Activated CD4-positive, alpha-beta T cell treated with anti-CD3 and anti-CD28 coated beads, Interleukin-10, Interleukin-2, amounts not matched to agents 100 ng/mL and 50 ng/mL, durations not matched to agents 16 hours and 8 hours (primary cell): ENCODE data around the gene PMPCA.

Source experiments
- DNase-seq: peaks from one replicate; pipeline ENCODE4 v3.0.0-alpha.2; 2020

PMPCA gene, protein sequence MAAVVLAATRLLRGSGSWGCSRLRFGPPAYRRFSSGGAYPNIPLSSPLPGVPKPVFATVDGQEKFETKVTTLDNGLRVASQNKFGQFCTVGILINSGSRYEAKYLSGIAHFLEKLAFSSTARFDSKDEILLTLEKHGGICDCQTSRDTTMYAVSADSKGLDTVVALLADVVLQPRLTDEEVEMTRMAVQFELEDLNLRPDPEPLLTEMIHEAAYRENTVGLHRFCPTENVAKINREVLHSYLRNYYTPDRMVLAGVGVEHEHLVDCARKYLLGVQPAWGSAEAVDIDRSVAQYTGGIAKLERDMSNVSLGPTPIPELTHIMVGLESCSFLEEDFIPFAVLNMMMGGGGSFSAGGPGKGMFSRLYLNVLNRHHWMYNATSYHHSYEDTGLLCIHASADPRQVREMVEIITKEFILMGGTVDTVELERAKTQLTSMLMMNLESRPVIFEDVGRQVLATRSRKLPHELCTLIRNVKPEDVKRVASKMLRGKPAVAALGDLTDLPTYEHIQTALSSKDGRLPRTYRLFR

DNA sequence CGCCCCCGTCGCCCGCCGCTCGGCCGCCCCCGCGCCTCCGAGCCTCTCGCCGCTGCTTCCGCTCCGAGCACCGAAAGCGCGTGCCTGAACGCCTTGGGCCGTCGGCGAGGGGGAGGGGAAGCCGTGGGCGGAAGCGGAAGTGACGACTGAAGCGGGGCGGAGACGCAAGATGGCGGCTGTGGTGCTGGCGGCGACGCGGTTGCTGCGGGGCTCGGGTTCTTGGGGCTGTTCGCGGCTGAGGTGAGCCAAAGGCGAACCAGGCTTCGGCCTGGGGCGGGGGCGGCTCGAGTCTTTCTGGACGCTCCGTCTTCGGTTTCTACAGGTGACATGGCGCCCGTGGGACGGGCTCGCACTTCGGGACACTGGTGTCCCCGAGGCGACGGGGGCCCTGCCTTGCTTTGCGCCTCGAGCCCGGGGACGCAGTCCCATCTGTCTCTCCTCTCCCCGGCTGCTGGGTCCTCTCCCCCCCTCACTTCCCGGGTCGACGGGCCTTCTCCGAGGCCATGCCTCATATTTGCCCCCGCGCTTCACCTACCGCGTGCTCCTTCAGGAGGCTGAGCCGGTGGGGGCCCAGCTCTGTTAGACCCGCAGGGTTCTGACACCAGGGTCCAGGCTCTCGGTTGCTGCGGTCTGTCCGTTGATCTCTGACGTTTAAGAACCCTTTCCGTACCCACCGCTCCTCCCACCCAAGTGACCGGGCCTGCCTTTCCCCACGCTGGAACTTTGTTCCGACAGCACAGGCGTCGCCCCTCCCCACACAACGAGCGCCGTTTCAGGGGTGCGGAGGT lies at the start of gene PMPCA, which contains the start of gene ENTR1:
TSS of gene PMPCA (plus strand) at position 159 of the 788 bp plus-strand sequence. CDS start at position 170, 11 bp downstream.
TSS of gene ENTR1 (minus strand) at position 115 of the 788 bp plus-strand sequence. CDS start 217 bp downstream, outside the sequence.
- DNase-seq = peak; percentile 95

- DNase-seq = no peak
Measured at GRCh38 chr9:136361047-136361753, 49.3 kb upstream of the PMPCA start.

DNA sequence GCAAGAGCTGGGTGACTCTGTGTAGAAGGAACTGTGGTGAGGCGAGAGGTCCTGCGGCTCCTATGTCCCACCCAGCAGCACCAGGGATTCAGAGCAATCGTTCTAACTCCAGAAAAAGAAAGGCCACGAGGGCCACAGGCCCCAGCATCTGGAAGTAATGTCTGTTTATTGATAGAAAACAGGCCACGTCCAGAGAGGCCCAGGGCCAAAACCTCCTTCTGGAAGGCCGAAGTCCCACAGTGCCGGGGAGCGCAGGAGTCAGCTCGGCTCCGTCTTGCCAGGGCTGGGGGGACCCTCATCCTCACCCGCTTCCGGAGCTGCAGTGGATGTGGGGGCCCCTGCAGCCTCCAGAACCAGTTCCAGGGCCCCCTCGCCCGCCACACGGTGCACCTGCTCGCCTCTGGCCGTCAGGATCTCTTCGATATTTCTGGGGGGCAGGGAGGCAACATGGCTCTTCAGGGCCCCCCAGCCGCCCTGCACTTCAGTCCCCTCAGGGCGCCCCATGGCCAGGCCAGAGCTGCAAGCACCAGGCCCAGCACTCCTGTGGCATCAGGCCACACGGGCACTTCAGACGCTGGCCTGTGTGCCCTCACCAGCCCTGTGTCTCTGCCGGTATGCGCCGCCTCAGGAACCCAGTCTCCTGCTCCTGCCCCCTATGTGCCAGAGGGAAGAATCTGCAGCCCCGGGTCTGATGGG lies 48.6 kb upstream of the PMPCA start:
- DNase-seq = no peak

- DNase-seq = no peak
Measured at GRCh38 chr9:136362450-136362784, 48.0 kb upstream of the PMPCA start.

- peak; percentile 98 for DNase-seq
Measured at GRCh38 chr9:136363106-136363948, 47.1 kb upstream of the PMPCA start, which contains the start of gene DNLZ. Gene DNLZ (minus strand): TSS chr9:136363744. CDS start chr9:136363714, 30 bp downstream.

DNA sequence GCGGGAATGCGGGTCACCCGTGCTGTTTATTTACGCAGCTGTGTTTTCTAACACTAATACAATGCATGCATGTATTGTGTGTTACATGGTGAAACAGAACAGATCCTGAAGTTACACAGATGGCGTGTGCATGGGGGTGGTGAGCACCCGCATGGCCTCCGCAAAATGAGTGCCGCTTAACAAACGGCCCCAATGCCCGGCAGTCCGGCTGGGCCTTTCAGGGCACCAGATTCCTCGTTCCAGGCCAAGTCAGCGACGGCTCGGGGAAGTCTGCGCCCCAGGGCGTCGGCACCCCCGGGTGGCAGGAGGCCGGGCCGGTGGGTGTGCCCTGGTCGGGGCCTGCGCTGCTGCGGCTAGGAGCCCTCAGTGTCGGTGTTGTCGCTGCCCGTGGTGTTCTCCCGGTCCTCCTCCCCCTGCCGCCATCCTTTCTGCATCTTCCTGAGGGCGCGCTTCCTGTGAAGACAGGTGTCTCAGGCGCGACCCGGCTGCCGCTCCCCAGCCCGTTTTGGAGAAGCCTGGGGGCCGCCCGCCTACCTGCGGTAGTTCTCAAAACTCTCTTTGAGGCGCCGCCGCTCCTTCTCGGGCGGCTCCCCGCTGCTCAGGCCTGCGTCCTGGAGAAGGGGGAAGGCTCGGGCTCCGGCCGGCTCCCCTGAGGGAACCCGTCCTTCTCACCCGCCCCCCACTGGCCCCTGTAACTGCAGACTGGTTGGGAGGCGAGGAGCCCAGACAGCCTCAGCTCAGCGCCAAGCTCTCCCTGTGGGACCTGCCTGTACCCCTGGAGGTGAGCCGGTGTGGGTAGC lies 46.3 kb upstream of the PMPCA start:
- DNase-seq = no peak

DNA sequence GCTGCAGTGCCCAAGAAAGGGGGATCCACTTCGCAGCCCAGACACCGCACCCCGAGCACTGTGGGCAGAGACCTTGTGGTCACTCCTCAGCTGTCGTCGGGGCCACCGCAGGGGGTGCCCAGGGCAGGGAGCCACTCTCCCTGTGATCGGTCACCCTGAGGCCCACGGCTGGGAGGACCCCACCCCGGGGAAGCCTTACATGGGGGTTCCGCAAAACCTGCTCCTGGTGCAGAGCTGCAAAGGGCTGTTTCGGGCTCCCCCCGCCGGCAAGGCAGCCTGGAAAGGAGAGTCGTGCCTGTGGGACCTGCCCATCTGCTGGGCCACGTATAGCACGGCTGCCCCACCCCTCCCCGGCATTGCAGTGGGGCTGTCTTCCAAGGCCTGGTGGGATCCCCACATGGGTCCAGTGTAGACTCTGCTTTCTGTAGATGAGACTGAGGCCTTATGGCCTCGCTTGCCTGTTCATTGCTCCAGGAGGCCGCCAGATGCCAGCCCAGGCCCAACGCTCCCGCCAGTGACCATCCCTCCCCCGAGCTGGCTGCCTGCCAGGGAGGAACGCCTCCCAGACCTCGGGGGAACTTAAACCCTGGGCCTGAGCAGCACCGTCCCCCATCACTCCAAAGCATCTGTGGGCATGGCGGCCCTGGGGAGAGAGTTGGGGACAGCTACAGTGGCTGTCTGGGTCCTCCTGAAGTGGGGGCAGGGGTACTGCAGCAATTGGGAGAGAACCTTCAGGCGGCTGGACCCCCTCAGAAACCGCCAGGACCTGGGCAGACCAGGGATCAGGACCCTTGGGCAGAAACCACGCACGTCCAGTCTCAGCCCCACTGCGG lies 45.3 kb upstream of the PMPCA start:
- no peak for DNase-seq

GRCh38 chr9:136365775-136366222 lies 44.7 kb upstream of the PMPCA start:
- DNase-seq = no peak

- no peak for DNase-seq
Measured at GRCh38 chr9:136366826-136367225, 43.6 kb upstream of the PMPCA start.

GRCh38 chr9:136367296-136368145 lies 42.9 kb upstream of the PMPCA start:
- DNase-seq = no peak

- DNase-seq = no peak
Measured at GRCh38 chr9:136368190-136368589, 42.3 kb upstream of the PMPCA start.

DNA sequence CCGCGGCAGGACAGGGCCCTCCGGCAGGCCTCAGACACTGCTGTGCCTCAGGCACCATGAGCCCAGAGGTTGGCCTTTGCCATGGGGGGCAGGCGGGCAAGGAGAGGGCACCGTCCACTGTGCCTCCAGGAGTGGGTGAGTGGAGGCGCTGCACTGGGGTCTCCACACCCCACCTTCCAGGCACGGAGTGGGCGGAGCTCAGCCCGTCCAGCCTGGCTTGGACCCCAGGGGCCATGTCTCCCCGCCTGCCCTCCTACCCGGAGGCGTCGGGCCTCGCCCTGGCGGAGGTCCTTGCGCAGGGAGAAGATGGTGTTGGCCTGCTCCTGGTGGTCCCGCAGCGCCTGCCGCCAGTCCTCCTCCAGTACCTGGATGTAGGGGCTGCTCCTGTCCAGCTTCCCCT lies 40.4 kb upstream of the PMPCA start:
- no peak for DNase-seq

- no peak for DNase-seq
Measured at GRCh38 chr9:136370687-136371532, 39.5 kb upstream of the PMPCA start.

DNA sequence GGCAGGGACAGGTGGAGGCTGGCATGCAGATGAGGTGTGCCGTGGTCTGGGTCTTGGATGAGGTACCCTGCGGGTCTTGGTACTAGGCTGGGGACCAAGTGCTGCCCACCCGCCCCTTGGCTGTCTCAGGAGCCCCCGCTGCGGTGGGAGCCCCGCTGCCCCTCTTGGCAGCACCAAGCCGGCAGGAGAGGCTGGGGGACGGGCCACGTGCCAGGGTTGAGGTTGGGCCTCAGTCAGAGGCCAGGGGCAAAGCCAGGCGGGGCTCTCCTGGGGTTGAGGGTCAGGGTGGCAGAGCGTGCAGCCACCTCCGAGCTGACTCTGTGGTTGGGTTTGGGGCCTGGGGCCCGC lies 39.0 kb upstream of the PMPCA start:
- no peak for DNase-seq

- no peak for DNase-seq
Measured at GRCh38 chr9:136372006-136372405, 38.5 kb upstream of the PMPCA start.

- no peak for DNase-seq
Measured at GRCh38 chr9:136372561-136373299, 37.7 kb upstream of the PMPCA start.
